ENCODE results near the gene NR5A1. TPM values are rescaled to one million over a fixed set of nuclear protein-coding genes. Genes with fewer than 3 reads are reported as not detected.
A peak's percentile ranks its signal among the peaks of the same experiment; 100 is the strongest.

The NR5A1 gene
- total and polyA plus RNA-seq, 2 of the 13 experiments (the other 11 are each of a cell fraction or from before 2014, with no cell fraction given): 28.9 to 44.7 TPM

DNA sequence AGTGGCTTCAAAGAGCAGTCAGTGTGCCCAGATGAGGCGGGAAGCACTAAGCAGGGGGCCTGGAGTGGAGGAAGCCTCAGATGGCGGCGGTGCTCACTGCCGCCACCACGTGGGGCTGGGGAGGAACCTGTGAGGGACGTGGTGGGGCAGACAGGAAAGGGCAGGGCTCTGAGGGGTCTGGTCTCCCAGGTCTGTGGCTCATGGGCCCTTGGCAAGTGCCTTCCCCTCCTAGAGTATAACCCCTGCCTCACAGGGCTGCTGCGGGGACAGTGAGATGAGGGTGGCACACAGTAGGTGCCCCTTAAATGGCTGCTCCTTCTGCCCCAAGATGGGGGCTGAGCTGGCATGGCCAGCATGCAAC, 26.6 kb downstream of the NR5A1 start (continued):
- TF ChIP-seq, protein P1, sequence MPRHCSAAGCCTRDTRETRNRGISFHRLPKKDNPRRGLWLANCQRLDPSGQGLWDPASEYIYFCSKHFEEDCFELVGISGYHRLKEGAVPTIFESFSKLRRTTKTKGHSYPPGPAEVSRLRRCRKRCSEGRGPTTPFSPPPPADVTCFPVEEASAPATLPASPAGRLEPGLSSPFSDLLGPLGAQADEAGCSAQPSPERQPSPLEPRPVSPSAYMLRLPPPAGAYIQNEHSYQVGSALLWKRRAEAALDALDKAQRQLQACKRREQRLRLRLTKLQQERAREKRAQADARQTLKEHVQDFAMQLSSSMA (CRISPR knock-in tag; IDR thresholded peaks at IDR 0.05): no peak
- no peak for TF ChIP-seq ARNTL (CRISPR knock-in tag; IDR thresholded peaks at IDR 0.05)
- no peak for TF ChIP-seq ATF7-NPFF (CRISPR knock-in tag; IDR thresholded peaks at IDR 0.05; ENCODE audit: low read depth)
- TF ChIP-seq, protein P2, sequence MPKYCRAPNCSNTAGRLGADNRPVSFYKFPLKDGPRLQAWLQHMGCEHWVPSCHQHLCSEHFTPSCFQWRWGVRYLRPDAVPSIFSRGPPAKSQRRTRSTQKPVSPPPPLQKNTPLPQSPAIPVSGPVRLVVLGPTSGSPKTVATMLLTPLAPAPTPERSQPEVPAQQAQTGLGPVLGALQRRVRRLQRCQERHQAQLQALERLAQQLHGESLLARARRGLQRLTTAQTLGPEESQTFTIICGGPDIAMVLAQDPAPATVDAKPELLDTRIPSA (CRISPR knock-in tag; IDR thresholded peaks at IDR 0.05; ENCODE audit: borderline replicate concordance): no peak
- no peak for TF ChIP-seq HOXD1 (CRISPR knock-in tag; IDR thresholded peaks at IDR 0.05)
- no peak for TF ChIP-seq FOXO1 (CRISPR knock-in tag; IDR thresholded peaks at IDR 0.05)
- TF ChIP-seq HNRNPL (IDR thresholded peaks at IDR 0.05; ENCODE audit: low read depth, low read length): no peak
- TF ChIP-seq, protein P3, sequence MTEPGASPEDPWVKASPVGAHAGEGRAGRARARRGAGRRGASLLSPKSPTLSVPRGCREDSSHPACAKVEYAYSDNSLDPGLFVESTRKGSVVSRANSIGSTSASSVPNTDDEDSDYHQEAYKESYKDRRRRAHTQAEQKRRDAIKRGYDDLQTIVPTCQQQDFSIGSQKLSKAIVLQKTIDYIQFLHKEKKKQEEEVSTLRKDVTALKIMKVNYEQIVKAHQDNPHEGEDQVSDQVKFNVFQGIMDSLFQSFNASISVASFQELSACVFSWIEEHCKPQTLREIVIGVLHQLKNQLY (CRISPR knock-in tag; IDR thresholded peaks at IDR 0.05): no peak
- TF ChIP-seq, protein P4, sequence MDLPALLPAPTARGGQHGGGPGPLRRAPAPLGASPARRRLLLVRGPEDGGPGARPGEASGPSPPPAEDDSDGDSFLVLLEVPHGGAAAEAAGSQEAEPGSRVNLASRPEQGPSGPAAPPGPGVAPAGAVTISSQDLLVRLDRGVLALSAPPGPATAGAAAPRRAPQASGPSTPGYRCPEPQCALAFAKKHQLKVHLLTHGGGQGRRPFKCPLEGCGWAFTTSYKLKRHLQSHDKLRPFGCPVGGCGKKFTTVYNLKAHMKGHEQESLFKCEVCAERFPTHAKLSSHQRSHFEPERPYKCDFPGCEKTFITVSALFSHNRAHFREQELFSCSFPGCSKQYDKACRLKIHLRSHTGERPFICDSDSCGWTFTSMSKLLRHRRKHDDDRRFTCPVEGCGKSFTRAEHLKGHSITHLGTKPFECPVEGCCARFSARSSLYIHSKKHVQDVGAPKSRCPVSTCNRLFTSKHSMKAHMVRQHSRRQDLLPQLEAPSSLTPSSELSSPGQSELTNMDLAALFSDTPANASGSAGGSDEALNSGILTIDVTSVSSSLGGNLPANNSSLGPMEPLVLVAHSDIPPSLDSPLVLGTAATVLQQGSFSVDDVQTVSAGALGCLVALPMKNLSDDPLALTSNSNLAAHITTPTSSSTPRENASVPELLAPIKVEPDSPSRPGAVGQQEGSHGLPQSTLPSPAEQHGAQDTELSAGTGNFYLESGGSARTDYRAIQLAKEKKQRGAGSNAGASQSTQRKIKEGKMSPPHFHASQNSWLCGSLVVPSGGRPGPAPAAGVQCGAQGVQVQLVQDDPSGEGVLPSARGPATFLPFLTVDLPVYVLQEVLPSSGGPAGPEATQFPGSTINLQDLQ (CRISPR knock-in tag; IDR thresholded peaks at IDR 0.05): no peak
- TF ChIP-seq ZNF777 (CRISPR knock-in tag; IDR thresholded peaks at IDR 0.05): no peak
- no peak for TF ChIP-seq ZNF557 (CRISPR knock-in tag; IDR thresholded peaks at IDR 0.05)
- no peak for TF ChIP-seq SOX6 (IDR thresholded peaks at IDR 0.05)
- TF ChIP-seq SOX6 (CRISPR knock-in tag; IDR thresholded peaks at IDR 0.05): no peak
- TF ChIP-seq ZNF337 (CRISPR knock-in tag; IDR thresholded peaks at IDR 0.05; ENCODE audit: borderline replicate concordance, low read depth): no peak
- TF ChIP-seq TOPORS (CRISPR knock-in tag; IDR thresholded peaks at IDR 0.05): no peak
- no peak for TF ChIP-seq EHMT2 (IDR thresholded peaks at IDR 0.05; ENCODE audit: borderline replicate concordance, low read depth, low read length)
- TF ChIP-seq, protein P5, sequence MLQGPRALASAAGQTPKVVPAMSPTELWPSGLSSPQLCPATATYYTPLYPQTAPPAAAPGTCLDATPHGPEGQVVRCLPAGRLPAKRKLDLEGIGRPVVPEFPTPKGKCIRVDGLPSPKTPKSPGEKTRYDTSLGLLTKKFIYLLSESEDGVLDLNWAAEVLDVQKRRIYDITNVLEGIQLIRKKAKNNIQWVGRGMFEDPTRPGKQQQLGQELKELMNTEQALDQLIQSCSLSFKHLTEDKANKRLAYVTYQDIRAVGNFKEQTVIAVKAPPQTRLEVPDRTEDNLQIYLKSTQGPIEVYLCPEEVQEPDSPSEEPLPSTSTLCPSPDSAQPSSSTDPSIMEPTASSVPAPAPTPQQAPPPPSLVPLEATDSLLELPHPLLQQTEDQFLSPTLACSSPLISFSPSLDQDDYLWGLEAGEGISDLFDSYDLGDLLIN (CRISPR knock-in tag; IDR thresholded peaks at IDR 0.05; ENCODE audit: borderline replicate concordance): no peak
- TF ChIP-seq CBX1 (IDR thresholded peaks at IDR 0.05; ENCODE audit: low read depth): no peak
- 0 out of 2 replicates have a peak, but pooled peaks have one; percentile 17 for TF ChIP-seq ZNF891 (CRISPR knock-in tag; IDR thresholded peaks at IDR 0.05)
- TF ChIP-seq RXRA (CRISPR knock-in tag; IDR thresholded peaks at IDR 0.05): no peak
- no peak for TF ChIP-seq ZSCAN9 (CRISPR knock-in tag; IDR thresholded peaks at IDR 0.05; ENCODE audit: borderline replicate concordance)
- no peak for TF ChIP-seq NR3C1 (CRISPR knock-in tag; IDR thresholded peaks at IDR 0.05)
- TF ChIP-seq ERF (CRISPR knock-in tag; IDR thresholded peaks at IDR 0.05): no peak
- TF ChIP-seq AGO1 (IDR thresholded peaks at IDR 0.05; ENCODE audit: low read depth, low read length, poor library complexity, severe bottlenecking): peak; percentile 84
- TF ChIP-seq XBP1 (CRISPR knock-in tag; IDR thresholded peaks at IDR 0.05): no peak
- no peak for TF ChIP-seq ZNF549 (CRISPR knock-in tag; IDR thresholded peaks at IDR 0.05)
